GM18868 (cell line): ENCODE measurements around the gene GDPD5.
A peak's percentile ranks its signal among the peaks of the same experiment; 100 is the strongest.

Experiments used
- ATAC-seq: cut with Tn5 transposase; IDR thresholded peaks from one replicate; pipeline ENCODE4 v1.9.1; 2021; ENCODE audit warnings: mild to moderate bottlenecking, moderate library complexity; ENCODE audit not compliant: unreplicated experiment

The GDPD5 gene

DNA sequence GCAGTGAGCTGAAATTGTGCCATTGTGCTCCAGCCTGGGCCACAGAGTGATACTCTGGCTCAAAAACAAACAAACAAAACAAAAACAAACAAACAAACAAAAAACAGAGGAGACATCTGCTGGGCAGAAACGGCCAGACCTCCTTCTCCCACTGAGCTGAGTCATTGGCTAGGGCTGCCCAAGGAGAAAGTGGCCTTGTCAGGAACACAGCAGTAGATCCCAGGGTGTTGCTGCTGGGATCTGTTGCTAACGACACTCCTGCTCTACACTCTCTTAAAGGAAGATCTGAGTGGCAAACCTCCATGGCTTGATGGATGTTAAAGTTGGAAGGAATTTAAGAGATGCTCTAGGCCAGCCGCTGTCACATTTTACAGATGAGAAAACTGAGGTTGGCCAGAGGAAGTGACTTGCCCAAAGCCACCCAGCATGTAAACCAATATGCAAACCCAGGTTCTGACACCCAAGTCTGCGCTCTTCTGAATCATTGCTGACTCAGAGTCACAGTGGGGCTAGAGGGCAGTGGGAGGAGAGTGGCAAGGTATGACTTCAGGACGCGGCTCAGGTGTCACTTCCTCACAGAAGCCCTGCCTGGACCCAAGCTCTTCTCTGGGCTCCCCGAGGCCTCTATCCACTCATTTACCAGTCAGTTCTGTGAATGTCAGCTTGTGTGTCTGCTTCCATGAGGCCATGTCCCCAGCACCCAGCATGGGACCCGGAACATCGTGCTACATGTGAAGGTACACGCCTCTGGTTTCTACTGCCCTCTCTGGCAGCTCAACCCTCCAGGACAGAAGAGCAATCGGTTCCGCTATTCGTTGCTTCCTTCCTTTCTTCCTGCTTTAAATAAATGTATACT is 11.3 kb upstream of the GDPD5 start:
- ATAC-seq, result peak; percentile 81

GRCh38 chr11:75535071-75535470 is 9.3 kb upstream of the GDPD5 start:
- no peak for ATAC-seq

DNA sequence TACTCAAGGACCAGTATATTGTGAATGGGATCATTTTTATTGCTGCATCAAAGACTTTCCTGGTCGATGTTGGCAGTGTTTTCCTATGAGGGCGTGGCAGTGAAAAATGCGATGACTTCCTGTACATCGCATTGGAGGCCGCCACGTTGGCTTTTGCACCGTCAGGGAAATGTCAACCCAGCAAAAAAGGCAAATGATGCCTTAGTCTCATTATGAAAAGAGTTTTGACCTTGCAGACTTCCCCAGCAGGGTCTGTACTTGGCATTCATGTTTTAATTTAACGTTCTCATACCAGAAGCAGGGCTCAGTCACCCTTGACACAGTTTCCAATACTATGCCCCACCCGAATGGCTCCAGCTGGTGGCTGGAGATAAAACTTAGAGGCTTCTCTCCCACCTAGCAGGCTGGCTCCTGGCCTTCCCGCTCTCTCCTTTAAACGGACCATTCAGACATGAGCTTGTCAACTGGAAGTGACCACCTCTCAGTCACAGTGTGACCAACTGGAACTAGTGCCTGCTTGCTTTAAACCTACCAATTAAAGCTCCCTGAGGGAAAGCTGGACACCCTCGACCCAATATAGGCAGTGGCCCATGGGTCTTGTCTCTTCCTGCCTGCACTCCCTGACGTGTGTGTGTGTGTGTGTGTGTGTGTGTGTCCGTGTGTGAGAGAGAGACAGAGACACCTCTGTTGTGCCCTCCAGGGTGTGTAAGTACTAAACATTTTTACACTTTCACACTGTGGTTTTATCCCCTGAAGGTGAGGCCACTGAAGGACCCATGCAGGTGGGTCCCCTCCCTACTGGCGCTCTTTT is 8.7 kb upstream of the GDPD5 start:
- ATAC-seq, result no peak

GRCh38 chr11:75533896-75534258 is 8.1 kb upstream of the GDPD5 start:
- ATAC-seq, result no peak

DNA sequence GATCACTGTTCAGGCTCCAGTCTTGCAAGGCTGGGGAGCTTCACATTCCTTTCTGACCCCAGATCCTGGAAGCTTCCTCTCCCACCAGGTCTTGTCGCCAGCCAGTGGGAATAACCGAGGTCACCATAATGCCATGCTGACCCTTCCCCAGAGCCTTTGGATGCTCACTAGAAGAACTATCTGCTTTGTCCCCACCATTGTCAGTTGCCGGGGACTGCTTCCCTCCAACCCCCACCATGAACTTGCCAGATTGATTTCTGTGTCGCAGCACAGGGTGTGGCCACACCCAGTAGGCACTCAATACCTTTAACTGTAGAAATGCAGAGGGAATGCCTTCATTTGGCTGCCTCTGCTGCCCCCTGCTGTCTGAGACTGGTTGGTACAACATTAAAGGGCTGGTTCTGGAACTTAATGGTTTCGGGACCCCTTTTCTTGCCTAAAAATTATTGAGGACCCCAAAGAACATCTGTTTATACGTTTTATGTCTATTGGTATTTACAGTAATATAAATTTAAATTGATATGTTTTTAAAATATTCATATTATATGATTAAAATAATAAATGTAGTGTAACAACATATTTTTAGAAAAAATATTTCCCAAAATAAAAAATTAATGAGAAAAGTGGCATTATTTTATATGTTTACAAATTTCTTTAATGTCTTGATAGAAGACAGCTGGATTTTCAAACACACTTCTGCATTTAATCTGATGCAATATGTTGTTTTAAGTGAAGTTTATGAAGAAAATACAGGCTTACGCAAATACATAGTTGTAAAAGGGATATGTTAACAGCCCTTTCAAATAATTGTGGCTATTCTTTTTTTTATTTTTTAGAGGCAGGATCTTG is 6.7 kb upstream of the GDPD5 start:
- ATAC-seq, result no peak

- ATAC-seq, result no peak
Measured at GRCh38 chr11:75531325-75531724, 5.6 kb upstream of the GDPD5 start.

DNA sequence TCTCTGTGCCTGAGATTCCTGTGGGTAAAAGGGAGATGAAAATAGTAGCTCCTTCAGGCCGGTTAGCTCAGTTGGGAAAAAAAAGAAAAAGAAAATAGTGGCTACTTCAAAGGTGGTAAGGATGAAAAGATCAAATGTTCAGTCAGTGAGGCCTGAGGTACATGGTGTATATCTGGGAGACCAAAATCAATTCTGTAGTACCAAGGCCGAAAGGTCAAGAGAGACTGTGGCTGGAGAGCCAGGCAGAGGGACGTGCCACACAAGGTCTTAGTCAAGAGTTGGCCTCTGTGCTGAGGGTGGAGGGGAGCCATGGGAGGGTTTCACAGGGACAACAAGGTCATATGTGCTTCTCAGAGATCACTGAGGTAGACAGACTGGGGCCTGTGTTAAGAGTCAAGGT is 4.8 kb upstream of the GDPD5 start:
- no peak for ATAC-seq

- ATAC-seq, result no peak
Measured at GRCh38 chr11:75527938-75528735, 2.4 kb upstream of the GDPD5 start.

- ATAC-seq, result no peak
Measured at GRCh38 chr11:75527130-75527529, 1.4 kb upstream of the GDPD5 start.

DNA sequence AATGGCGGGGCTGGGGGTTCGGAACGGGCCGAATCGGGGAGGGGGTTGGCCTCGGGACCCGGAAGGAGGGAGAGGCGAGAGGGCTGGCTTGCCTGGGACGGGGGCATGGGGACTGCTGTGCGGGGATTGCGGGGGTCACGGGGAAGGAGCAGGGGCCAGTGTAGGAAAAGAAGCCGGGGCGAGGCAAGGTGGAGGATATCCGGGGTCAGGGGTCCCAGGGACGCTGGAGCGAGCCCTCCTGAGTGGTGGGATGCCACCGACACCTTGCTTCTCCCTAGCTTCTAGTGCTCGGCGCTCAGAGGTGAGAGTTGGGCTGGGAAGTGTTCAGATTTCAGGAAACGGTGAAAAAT is 426 bp upstream of the GDPD5 start:
- no peak for ATAC-seq

- ATAC-seq, result no peak
Measured at GRCh38 chr11:75524665-75525432, 892 bp downstream of the GDPD5 start.

DNA sequence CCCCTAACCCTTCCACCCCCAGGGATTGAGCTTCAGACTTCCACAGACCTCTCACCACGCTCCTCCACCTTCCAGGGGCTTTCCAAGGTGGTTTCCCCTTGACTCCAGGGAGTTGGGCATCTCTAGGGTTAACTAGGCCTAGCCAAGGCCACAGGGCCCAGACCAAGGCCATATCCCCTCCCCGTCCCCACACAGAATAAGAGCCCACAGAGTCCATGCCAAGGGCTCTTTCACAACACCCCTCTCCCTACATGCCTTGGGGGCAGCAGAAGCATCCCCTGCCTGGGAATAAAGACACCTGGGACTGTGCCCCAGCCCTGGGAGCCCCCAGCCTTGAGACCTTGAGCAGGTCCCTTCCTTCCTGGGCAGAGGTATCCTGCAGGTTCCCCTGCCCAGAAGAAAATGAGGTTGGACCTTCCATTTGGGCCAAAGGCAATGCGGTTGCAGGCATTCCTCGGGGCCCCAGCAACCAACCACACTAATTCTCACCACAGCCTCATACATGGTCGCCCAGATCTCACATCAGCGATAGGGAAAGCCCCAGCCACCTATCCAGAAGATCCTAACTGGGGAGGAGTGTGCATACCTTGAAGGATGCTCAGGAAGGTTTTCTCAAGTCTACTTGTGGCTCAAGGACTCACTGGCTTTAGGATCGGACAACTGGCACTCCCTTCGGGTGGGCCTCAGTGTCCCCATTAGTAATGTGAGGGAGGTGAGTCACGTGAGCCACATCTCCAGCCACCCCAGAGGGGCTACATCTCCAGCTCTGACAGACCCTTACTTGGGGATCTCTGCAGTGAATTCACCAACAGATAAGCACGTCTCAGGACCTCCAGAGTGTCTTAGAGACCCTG is 1.7 kb downstream of the GDPD5 start:
- ATAC-seq, result peak; percentile 29

DNA sequence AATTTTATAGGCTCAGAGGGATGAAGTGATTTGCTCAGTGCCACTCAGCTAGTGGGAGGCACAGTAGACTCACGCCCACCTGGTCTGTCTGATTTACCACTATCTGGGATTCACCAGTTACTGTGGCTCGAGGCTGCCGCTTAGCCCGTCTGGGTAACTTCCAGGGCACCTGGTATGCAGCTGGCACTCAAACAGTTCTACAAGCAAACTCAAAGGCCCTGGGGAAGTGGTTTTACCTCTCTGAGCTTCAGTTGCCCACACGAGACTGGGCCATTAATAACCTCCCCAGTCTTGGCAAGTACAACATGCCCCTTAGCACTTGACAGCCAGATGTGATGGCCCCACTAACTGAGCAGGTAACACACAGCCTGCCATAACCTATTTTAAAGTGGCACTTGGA is 2.6 kb downstream of the GDPD5 start:
- no peak for ATAC-seq

- ATAC-seq, result no peak
Measured at GRCh38 chr11:75522286-75523044, 3.3 kb downstream of the GDPD5 start.

- ATAC-seq, result no peak
Measured at GRCh38 chr11:75520688-75521087, 5.1 kb downstream of the GDPD5 start.

- ATAC-seq, result no peak
Measured at GRCh38 chr11:75518771-75519653, 6.7 kb downstream of the GDPD5 start.

GRCh38 chr11:75518204-75518549 is 7.6 kb downstream of the GDPD5 start:
- ATAC-seq, result no peak
